C4-2B (cell line): Measurements from ENCODE around the gene TTLL7.

Experiments used
- H3K27ac ChIP-seq: fragments of 450-650 bp; 2 replicates; pipeline ENCODE4 v1.5.1; 2017
- CTCF ChIP-seq: fragments of 450-650 bp; conservative IDR thresholded peaks from 2 replicates; pipeline ENCODE4 v1.5.1; 2017; ENCODE audit warnings: mild to moderate bottlenecking
- ZFX ChIP-seq: fragments of 450-650 bp; IDR thresholded peaks from 2 replicates; pipeline ENCODE4 v1.6.1; 2017

The TTLL7 gene

DNA sequence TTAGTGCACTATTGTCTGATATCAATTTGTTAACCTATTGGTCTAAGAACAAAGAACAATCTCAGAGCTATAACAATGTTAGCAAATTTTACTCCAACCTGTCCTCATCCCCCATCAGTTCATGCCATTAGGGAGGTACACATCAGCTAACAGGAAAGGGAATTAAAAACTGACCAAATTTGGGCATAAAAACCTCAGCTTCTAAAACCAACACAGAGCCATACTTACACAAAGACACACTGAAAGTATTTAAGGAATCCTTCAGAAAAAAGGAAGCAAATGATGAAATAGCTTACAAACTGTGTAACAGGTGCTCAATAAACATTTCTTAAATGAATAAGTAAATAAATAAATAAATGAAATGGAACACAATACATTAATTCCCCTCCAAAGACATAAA lies 89.2 kb downstream of the TTLL7 start:
- no peak overlapping the region for H3K27ac ChIP-seq
- TF ChIP-seq ZFX (no peak), CTCF (no peak)

GRCh38 chr1:83905315-83905907 lies 93.5 kb downstream of the TTLL7 start:
- peak; percentile 87 for TF ChIP-seq CTCF
- no peak for TF ChIP-seq ZFX
- H3K27ac ChIP-seq = no peak overlapping the region

DNA sequence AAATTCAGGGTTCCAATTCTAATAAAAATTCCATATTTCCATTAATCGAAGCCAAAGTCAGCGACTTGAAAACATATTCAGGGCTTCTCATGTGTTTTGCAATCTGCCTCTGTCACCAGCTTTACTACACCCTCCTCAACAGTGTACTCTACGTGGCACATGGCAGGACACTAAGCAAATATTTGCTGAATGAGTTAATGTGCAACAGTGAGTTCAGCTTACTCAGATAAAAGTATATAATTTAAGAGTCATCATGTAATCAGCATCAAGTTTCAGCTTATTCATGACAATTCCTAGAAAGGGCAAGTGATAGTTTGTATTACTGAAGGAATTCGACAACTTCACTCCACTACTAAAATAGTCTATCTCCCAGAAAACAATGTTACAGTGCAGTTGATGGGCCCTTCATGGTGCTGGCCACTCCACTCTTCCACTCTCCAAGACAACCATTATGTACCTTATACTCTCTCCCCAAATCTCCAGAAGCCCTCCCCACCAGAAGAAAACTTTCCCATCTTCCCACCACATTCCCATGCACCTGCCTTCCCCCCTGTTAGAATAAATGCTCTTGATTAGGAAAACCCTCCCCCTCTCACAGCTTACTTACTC lies 97.3 kb downstream of the TTLL7 start:
- peak overlapping the region; percentile 60; the same call in 1 of the 2 replicates for H3K27ac ChIP-seq
- TF ChIP-seq ZFX (no peak), CTCF (no peak)

GRCh38 chr1:83900524-83900923 lies 98.4 kb downstream of the TTLL7 start:
- TF ChIP-seq ZFX (no peak), CTCF (no peak)
- H3K27ac ChIP-seq = no peak overlapping the region

GRCh38 chr1:83897516-83897915 lies 101.4 kb downstream of the TTLL7 start:
- no peak for TF ChIP-seq CTCF
- TF ChIP-seq ZFX = no peak
- no peak overlapping the region for H3K27ac ChIP-seq

- no peak for TF ChIP-seq CTCF
- TF ChIP-seq ZFX = no peak
- H3K27ac ChIP-seq = no peak overlapping the region
Measured at GRCh38 chr1:83896299-83896698, 102.6 kb downstream of the TTLL7 start.

DNA sequence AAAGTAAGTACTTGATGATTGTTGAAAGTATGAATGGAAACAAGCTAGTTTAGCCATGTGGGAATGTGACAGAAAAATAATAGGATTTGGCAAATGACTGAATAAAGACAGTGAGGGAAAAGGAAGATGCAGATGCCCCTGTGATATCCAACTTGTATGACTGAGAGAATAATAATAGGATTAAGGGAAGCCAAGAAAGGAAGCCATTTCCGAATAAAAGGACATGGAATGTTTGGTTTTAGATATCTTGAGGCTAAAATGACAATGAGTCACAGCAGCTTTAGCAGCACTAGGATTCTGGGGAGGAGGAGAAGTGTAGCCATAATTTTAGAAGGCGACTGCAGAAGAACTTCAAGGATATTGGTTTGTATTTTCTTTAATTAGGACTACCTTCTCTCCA lies 109.2 kb downstream of the TTLL7 start:
- no peak overlapping the region for H3K27ac ChIP-seq
- TF ChIP-seq ZFX (no peak), CTCF (no peak)
